HG03135 (cell line): ENCODE measurements around the gene LIPT2.

Experiments
- ATAC-seq: cut with Tn5 transposase; IDR thresholded peaks from one replicate; pipeline ENCODE4 v1.9.1; 2021; ENCODE audit warnings: mild to moderate bottlenecking, moderate library complexity; ENCODE audit not compliant: unreplicated experiment

The LIPT2 gene

GRCh38 chr11:74504100-74504691 lies 10.7 kb upstream of the LIPT2 start:
- no peak for ATAC-seq

- ATAC-seq: no peak
These were observed 1.4 kb upstream of the LIPT2 start for GRCh38 chr11:74494916-74495315.

GRCh38 chr11:74493791-74494630 lies 487 bp upstream of the LIPT2 start:
- no peak for ATAC-seq

- no peak for ATAC-seq
These were observed 1.4 kb downstream of the LIPT2 start for GRCh38 chr11:74492084-74492483.

- no peak for ATAC-seq
These were observed 2.6 kb downstream of the LIPT2 start for GRCh38 chr11:74490941-74491340.

GRCh38 chr11:74487875-74488274 lies 5.6 kb downstream of the LIPT2 start:
- no peak for ATAC-seq

GRCh38 chr11:74485868-74486267 lies 7.7 kb downstream of the LIPT2 start:
- ATAC-seq: no peak

- ATAC-seq: no peak
These were observed 12.7 kb downstream of the LIPT2 start for GRCh38 chr11:74480688-74481417.

- ATAC-seq: no peak
These were observed 13.8 kb downstream of the LIPT2 start for GRCh38 chr11:74479732-74480123.

- no peak for ATAC-seq
These were observed 14.4 kb downstream of the LIPT2 start for GRCh38 chr11:74478877-74479731.

- no peak for ATAC-seq
These were observed 17.0 kb downstream of the LIPT2 start for GRCh38 chr11:74476536-74476935.

GRCh38 chr11:74474316-74474715 lies 19.2 kb downstream of the LIPT2 start:
- ATAC-seq: no peak

- ATAC-seq: no peak
These were observed 19.9 kb downstream of the LIPT2 start for GRCh38 chr11:74473382-74474173.

GRCh38 chr11:74471668-74472429 lies 21.7 kb downstream of the LIPT2 start:
- ATAC-seq: no peak

- ATAC-seq: no peak
These were observed 22.5 kb downstream of the LIPT2 start for GRCh38 chr11:74471037-74471436.

GRCh38 chr11:74470526-74470925 lies 23.0 kb downstream of the LIPT2 start:
- ATAC-seq: no peak

- ATAC-seq: no peak
These were observed 24.6 kb downstream of the LIPT2 start for GRCh38 chr11:74468936-74469335.

- ATAC-seq: no peak
These were observed 25.0 kb downstream of the LIPT2 start for GRCh38 chr11:74468521-74468920.

- ATAC-seq: no peak
These were observed 25.5 kb downstream of the LIPT2 start for GRCh38 chr11:74468058-74468457.
